Right renal pelvis (tissue), 4 donors: ENCODE data around the gene CYBA. TPM values are rescaled to one million over a fixed set of nuclear protein-coding genes. Genes with fewer than 3 reads are reported as not detected.

ENCODE experiments used
- DNase-seq, 4 donors: peaks; one replicate each; pipeline ENCODE4 v3.0.0-alpha.2; 2013; ENCODE audit warnings: low read depth in 4 of 4, low spot score in 3 of 4, missing footprints in 1 of 4
- polyA plus RNA-seq, 4 donors: library from polyadenylated mRNA; unstranded; fragments of 120-200 nt; gene quantifications; one replicate each; pipeline ENCODE4 v1.2.1, GENCODE V29; 2013; ENCODE audit not compliant: insufficient read length in 4 of 4

The CYBA gene
- polyA plus RNA-seq: 100 to 1,000 TPM; 102 to 202 (median 108) TPM

- DNase-seq: no peak
Measured at GRCh38 chr16:88650749-88651275, at the start of gene CYBA. Gene CYBA, minus strand, starts transcription at chr16:88651053. Its CDS starts 40 bp downstream, at chr16:88651013.

GRCh38 chr16:88700322-88700635, 49.4 kb upstream of the CYBA start:
- DNase-seq: no peak

- no peak for DNase-seq
Measured at GRCh38 chr16:88699180-88699579, 48.3 kb upstream of the CYBA start.

- no peak for DNase-seq
Measured at GRCh38 chr16:88698646-88699045, 47.8 kb upstream of the CYBA start.

- DNase-seq: no peak
Measured at GRCh38 chr16:88697831-88698615, 47.2 kb upstream of the CYBA start.

GRCh38 chr16:88697116-88697830, 46.4 kb upstream of the CYBA start:
- no peak for DNase-seq

- DNase-seq: no peak
Measured at GRCh38 chr16:88696441-88696840, 45.6 kb upstream of the CYBA start.

- no peak for DNase-seq
Measured at GRCh38 chr16:88695753-88696152, 44.9 kb upstream of the CYBA start.

GRCh38 chr16:88695218-88695617, 44.4 kb upstream of the CYBA start:
- no peak for DNase-seq

GRCh38 chr16:88694221-88695087, 43.6 kb upstream of the CYBA start:
- DNase-seq: no peak

- no peak for DNase-seq
Measured at GRCh38 chr16:88693420-88694177, 42.7 kb upstream of the CYBA start.

GRCh38 chr16:88692861-88693260, 42.0 kb upstream of the CYBA start:
- DNase-seq: no peak

GRCh38 chr16:88691924-88692560, 41.2 kb upstream of the CYBA start:
- DNase-seq: no peak

- no peak for DNase-seq
Measured at GRCh38 chr16:88691129-88691813, 40.4 kb upstream of the CYBA start.

- no peak for DNase-seq
Measured at GRCh38 chr16:88690341-88691128, 39.7 kb upstream of the CYBA start.

GRCh38 chr16:88688013-88688778, 37.3 kb upstream of the CYBA start:
- DNase-seq: no peak

- DNase-seq: no peak
Measured at GRCh38 chr16:88687676-88688012, 36.8 kb upstream of the CYBA start.

GRCh38 chr16:88687254-88687576, 36.4 kb upstream of the CYBA start:
- no peak for DNase-seq
